Liver (tissue), 9 donors: ENCODE measurements around the gene PLEKHA3. TPM values are rescaled to one million over a fixed set of nuclear protein-coding genes. Genes with fewer than 3 reads are reported as not detected.
A peak's percentile ranks its signal among the peaks of the same experiment; 100 is the strongest.

Experiments
- DNase-seq: peaks from one replicate; pipeline ENCODE4 v3.0.0-alpha.2; 2017; ENCODE audit warnings: low spot score
- H3K27ac ChIP-seq, 2 donors: one replicate each; pipeline ENCODE4 v1.7.0; 2013; ENCODE audit warnings: inconsistent platforms in 2 of 2, low read length in 2 of 2, control low read depth in 1 of 2, low read depth in 1 of 2, mild to moderate bottlenecking in 1 of 2
- H3K27me3 ChIP-seq, 4 donors: one replicate each; pipeline versions ENCODE4 v1.6.1 to v1.7.0; 2013; ENCODE audit warnings: low read length in 3 of 4, inconsistent platforms in 1 of 4, mild to moderate bottlenecking in 1 of 4, moderate library complexity in 1 of 4; ENCODE audit not compliant: control insufficient read depth in 4 of 4, insufficient read depth in 4 of 4
- H3K36me3 ChIP-seq, 4 donors: one replicate each; pipeline versions ENCODE4 v1.6.1 to v1.7.0; 2013; ENCODE audit warnings: low read length in 3 of 4, mild to moderate bottlenecking in 3 of 4, low read depth in 1 of 4, moderate library complexity in 1 of 4; ENCODE audit not compliant: control insufficient read depth in 4 of 4, insufficient read depth in 3 of 4
- H3K4me1 ChIP-seq, 4 donors: one replicate each; pipeline versions ENCODE4 v1.6.1 to v1.7.0; 2013; ENCODE audit warnings: low read length in 3 of 4, mild to moderate bottlenecking in 3 of 4, moderate library complexity in 1 of 4; ENCODE audit not compliant: control insufficient read depth in 4 of 4, insufficient read depth in 4 of 4
- H3K4me3 ChIP-seq, 3 donors: one replicate each; pipeline versions ENCODE4 v1.6.1 to v1.7.0; 2013; ENCODE audit warnings: low read length in 3 of 3, control low read depth in 1 of 3, low read depth in 1 of 3, mild to moderate bottlenecking in 1 of 3
- H3K9ac ChIP-seq, 2 donors: one replicate each; pipeline ENCODE4 v1.7.0; 2013; ENCODE audit warnings: low read length in 2 of 2, mild to moderate bottlenecking in 2 of 2, moderate library complexity in 2 of 2, control low read depth in 1 of 2, low read depth in 1 of 2
- H3K9me3 ChIP-seq, 4 donors: one replicate each; pipeline versions ENCODE4 v1.6.1 to v1.7.0; 2013; ENCODE audit warnings: low read length in 3 of 4; ENCODE audit not compliant: control insufficient read depth in 4 of 4
- ATF3 ChIP-seq: IDR thresholded peaks from 2 replicates; pipeline ENCODE4 v1.6.1; 2016; ENCODE audit warnings: antibody characterized with exemption
- EGR1 ChIP-seq, 2 donors: IDR thresholded peaks; 2 replicates each; pipeline ENCODE4 v1.6.1; 2016 to 2018; ENCODE audit warnings: antibody characterized with exemption in 2 of 2, low read depth in 2 of 2
- FOXA1 ChIP-seq: IDR thresholded peaks from 2 replicates; pipeline ENCODE4 v1.6.1; 2016; ENCODE audit warnings: antibody characterized with exemption
- HNF4A ChIP-seq, 2 donors: conservative IDR thresholded peaks; 2 replicates each; pipeline ENCODE4 v1.6.1; 2016; ENCODE audit warnings: antibody characterized with exemption in 2 of 2, mild to moderate bottlenecking in 2 of 2
- HNF4G ChIP-seq: IDR thresholded peaks from 2 replicates; pipeline ENCODE4 v1.6.1; 2016; ENCODE audit warnings: antibody characterized with exemption
- NR2F2 ChIP-seq: IDR thresholded peaks from 2 replicates; pipeline ENCODE4 v1.6.1; 2016; ENCODE audit warnings: antibody characterized with exemption
- RAD21 ChIP-seq, 2 donors: IDR thresholded peaks; 2 replicates each; pipeline ENCODE4 v1.6.1; 2016; ENCODE audit warnings: antibody characterized with exemption in 2 of 2, mild to moderate bottlenecking in 2 of 2
- REST ChIP-seq: IDR thresholded peaks from 2 replicates; pipeline ENCODE4 v1.6.1; 2016; ENCODE audit warnings: antibody characterized with exemption, mild to moderate bottlenecking
- RXRA ChIP-seq, 2 donors: IDR thresholded peaks; 2 replicates each; pipeline ENCODE4 v1.6.1; 2017 to 2018; ENCODE audit warnings: antibody characterized with exemption in 2 of 2, mild to moderate bottlenecking in 1 of 2
- SP1 ChIP-seq: IDR thresholded peaks from 2 replicates; pipeline ENCODE4 v1.6.1; 2018; ENCODE audit warnings: antibody characterized with exemption, mild to moderate bottlenecking
- TAF1 ChIP-seq: conservative IDR thresholded peaks from 2 replicates; pipeline ENCODE4 v1.6.1; 2016; ENCODE audit warnings: antibody characterized with exemption, mild to moderate bottlenecking
- YY1 ChIP-seq: IDR thresholded peaks from 2 replicates; pipeline ENCODE4 v1.6.1; 2016; ENCODE audit warnings: antibody characterized with exemption, mild to moderate bottlenecking
- WGBS: extraction: QIAGEN DNeasy Blood & Tissue Kit; methylation state at CpG from one replicate; pipeline ENCODE4 v1.1.7; 2013; 5-methylcytosine and 5-hydroxymethylcytosine counted together
- polyA plus RNA-seq, 2 donors: library from polyadenylated mRNA; stranded (reverse) in 1 of 2; unstranded in 1 of 2; fragments of 200-250 nt in 1 of 2; fragments of >200 nt in 1 of 2; fragmentation: Nextera tagmentation in 1 of 2; extraction: Ambion mirVana in 1 of 2; gene quantifications; one replicate each; pipeline versions ENCODE4 v1.2.1 to v1.2.3, GENCODE V29; 2013 to 2015
- total RNA-seq, 2 donors: library from RNA; depleted of rRNA; stranded (reverse); fragments of >200 nt; gene quantifications; one replicate each; pipeline ENCODE4 v1.2.3, GENCODE V29; 2014
- TF ChIP-seq, protein P1 (sequence below): IDR thresholded peaks from 2 replicates; pipeline ENCODE4 v1.6.1; 2016; ENCODE audit warnings: antibody characterized with exemption
- TF ChIP-seq, protein P2 (sequence below): IDR thresholded peaks from 2 replicates; pipeline ENCODE4 v1.6.1; 2016; ENCODE audit warnings: antibody characterized with exemption
- donor health status: healthy.
- donor health status: healthy.
- donor health status: healthy.
- donor health status: healthy.
- donor health status: healthy.

PLEKHA3 gene
- total and polyA plus RNA-seq, 4 donors: 3.6 to 7.1 (median 6.1) TPM

- Histone ChIP-seq H3K36me3 (no peaks in the 10 kb centered on the region), H3K9me3 (no peaks in the 10 kb centered on the region), H3K4me3 (peak overlapping the region in 2 of 3 donors; percentile 74 to 89), H3K27ac (peak overlapping the region; percentile 93 to 96), H3K4me1 (peaks cover 6 to 50% (median 29%) of the 10 kb centered on the region in 4 donors), H3K27me3 (no peaks in the 10 kb centered on the region), H3K9ac (peak overlapping the region in 1 of 2 donors; percentile 33)
- DNase-seq: no peak
- WGBS: 45% methylated on average over 4 of the region's 4 CpGs
- no peak for TF ChIP-seq SP1
- TF ChIP-seq TAF1: peak; percentile 2
- TF ChIP-seq, protein P1, sequence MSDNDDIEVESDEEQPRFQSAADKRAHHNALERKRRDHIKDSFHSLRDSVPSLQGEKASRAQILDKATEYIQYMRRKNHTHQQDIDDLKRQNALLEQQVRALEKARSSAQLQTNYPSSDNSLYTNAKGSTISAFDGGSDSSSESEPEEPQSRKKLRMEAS: no peak
- no peak for TF ChIP-seq ATF3
- no peak for TF ChIP-seq HNF4G
- no peak for TF ChIP-seq FOXA1
- TF ChIP-seq HNF4A (conservative IDR thresholded peaks at IDR 0.05): peak in 1 of 2 donors; percentile 1
- TF ChIP-seq RXRA (IDR thresholded peaks at IDR 0.05): peak in 1 of 2 donors; percentile 0
Measured at GRCh38 chr2:178479275-178479616, 1.0 kb upstream of the PLEKHA3 start.

DNA sequence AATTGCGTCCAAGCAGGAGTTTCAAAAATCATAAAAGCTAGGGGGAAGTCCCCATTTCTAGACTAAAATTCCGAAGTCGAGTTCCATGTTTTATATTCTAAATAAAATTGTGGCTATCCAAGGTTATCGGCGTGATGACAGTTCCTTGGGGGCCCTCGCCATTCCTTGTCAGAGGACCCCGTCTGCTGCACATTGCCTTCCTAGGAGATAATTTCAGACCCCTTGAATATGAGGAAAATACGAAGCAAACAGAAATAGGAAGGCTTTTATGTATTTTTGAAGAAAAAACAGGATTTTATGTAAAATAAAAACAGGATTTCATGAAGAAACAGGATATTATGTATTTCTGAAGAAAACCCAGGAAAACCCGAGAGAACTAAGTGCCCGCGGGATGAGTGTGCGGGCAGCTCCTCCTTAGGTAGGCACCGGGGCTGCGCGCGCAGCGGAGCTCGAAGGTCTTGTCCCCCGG, 465 bp upstream of the PLEKHA3 start:
- Histone ChIP-seq H3K4me1 (peaks cover 9 to 55% (median 32%) of the 10 kb centered on the region in 4 donors), H3K27ac (peak overlapping the region; percentile 84 to 93), H3K9me3 (no peaks in the 10 kb centered on the region), H3K9ac (peak overlapping the region; percentile 31 to 70), H3K27me3 (no peaks in the 10 kb centered on the region), H3K4me3 (peak overlapping the region in 2 of 3 donors; percentile 41 to 75), H3K36me3 (no peaks in the 10 kb centered on the region)
- DNase-seq: no peak
- WGBS: 28% methylated on average over 19 of the region's 19 CpGs
- TF ChIP-seq NR2F2 (no peak), ATF3 (no peak), RAD21 (IDR thresholded peaks at IDR 0.05) (no peak), EGR1 (IDR thresholded peaks at IDR 0.05; ENCODE audit: low read depth in 2 of 2) (no peak), SP1 (no peak)

DNA sequence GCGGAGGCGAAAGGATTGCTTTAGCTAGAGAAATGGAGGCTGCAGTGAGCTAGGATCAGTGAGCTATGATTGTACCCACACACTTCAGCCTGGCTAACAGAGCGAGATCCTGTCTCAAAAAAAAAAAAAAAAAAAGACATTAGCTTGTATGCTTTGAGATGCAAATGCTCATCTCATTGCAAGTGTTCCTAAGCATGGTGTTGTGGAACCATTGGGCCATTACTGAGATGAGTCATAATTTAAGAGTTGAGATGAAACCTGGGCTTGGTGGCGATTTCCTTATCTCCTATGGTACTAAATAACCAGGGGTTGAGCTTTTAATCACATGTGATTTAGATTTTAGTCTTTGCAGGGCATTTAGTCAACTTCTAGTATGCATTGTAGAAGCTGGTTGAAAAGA, 2.2 kb downstream of the PLEKHA3 start:
- Histone ChIP-seq H3K27ac (no peak overlapping the region), H3K27me3 (no peaks in the 10 kb centered on the region), H3K9me3 (no peaks in the 10 kb centered on the region), H3K9ac (no peak overlapping the region), H3K36me3 (peaks cover 0 to 3% (median under 1%) of the 10 kb centered on the region in 4 donors), H3K4me1 (peaks cover 9 to 51% (median 31%) of the 10 kb centered on the region in 4 donors), H3K4me3 (no peak overlapping the region)
- 93% methylated on average over 4 of the region's 4 CpGs for WGBS
- TF ChIP-seq FOXA1 (no peak), EGR1 (IDR thresholded peaks at IDR 0.05; ENCODE audit: low read depth in 2 of 2) (no peak), YY1 (no peak), HNF4G (no peak), REST (no peak), NR2F2 (no peak), RXRA (IDR thresholded peaks at IDR 0.05) (no peak)
- TF ChIP-seq, protein P2, sequence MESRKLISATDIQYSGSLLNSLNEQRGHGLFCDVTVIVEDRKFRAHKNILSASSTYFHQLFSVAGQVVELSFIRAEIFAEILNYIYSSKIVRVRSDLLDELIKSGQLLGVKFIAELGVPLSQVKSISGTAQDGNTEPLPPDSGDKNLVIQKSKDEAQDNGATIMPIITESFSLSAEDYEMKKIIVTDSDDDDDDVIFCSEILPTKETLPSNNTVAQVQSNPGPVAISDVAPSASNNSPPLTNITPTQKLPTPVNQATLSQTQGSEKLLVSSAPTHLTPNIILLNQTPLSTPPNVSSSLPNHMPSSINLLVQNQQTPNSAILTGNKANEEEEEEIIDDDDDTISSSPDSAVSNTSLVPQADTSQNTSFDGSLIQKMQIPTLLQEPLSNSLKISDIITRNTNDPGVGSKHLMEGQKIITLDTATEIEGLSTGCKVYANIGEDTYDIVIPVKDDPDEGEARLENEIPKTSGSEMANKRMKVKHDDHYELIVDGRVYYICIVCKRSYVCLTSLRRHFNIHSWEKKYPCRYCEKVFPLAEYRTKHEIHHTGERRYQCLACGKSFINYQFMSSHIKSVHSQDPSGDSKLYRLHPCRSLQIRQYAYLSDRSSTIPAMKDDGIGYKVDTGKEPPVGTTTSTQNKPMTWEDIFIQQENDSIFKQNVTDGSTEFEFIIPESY: no peak
- no peak for DNase-seq
